ENCODE data around the gene RACGAP1. TPM values are rescaled to one million over a fixed set of nuclear protein-coding genes. Genes with fewer than 3 reads are reported as not detected.

Gene RACGAP1
- total RNA-seq, 1 donor from 2014 or later, result 49.2 TPM

- no peak for DNase-seq (ENCODE audit: low read depth, low spot score)
These were observed 55.5 kb downstream of the RACGAP1 start for GRCh38 chr12:49969651-49970429.

DNA sequence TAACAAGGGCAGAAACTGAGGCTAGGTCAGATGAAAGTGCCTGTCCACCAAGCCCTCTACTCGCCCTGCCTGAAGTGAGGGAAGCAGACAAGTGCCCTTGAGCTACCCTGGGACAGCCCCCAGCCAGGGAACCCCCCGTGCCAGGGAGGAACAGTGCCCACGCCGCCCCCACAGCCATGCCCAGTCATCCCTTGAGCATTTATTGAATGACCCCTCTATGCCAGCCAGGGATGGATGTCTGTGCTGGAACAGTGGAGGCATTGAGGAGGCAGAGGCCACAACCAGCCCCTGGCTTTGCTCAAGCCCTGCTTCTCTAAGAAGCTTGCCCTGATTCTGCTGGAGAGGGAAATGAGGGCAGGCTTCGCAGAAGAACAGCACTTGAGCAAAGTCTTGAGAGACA lies 56.3 kb downstream of the RACGAP1 start:
- DNase-seq (ENCODE audit: low read depth, low spot score), result no peak

DNA sequence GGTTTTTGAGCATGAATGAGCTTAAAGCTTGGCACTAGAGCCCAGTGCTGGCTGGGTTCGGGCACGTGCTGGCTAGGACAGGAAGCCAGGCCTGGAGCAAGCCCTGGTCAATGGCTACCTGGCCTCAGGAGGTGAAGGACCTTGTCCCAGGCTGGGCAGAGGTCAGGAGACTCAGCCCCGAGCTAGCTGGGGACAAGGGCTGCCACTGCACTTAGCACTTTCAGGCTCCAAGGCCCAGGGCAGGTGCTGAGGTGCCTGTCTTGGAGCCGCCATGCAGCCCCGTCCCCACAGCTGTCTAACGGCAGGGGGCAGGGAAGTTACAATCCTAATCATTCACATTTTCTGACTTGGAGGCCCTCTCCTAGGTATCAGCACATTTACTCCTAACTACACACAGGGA lies 56.8 kb downstream of the RACGAP1 start:
- no peak for DNase-seq (ENCODE audit: low read depth, low spot score)

- no peak for DNase-seq (ENCODE audit: low read depth, low spot score)
These were observed 57.5 kb downstream of the RACGAP1 start for GRCh38 chr12:49967777-49968250.

GRCh38 chr12:49967042-49967776 lies 58.1 kb downstream of the RACGAP1 start:
- peak; percentile 49 for DNase-seq (ENCODE audit: low read depth, low spot score)

DNA sequence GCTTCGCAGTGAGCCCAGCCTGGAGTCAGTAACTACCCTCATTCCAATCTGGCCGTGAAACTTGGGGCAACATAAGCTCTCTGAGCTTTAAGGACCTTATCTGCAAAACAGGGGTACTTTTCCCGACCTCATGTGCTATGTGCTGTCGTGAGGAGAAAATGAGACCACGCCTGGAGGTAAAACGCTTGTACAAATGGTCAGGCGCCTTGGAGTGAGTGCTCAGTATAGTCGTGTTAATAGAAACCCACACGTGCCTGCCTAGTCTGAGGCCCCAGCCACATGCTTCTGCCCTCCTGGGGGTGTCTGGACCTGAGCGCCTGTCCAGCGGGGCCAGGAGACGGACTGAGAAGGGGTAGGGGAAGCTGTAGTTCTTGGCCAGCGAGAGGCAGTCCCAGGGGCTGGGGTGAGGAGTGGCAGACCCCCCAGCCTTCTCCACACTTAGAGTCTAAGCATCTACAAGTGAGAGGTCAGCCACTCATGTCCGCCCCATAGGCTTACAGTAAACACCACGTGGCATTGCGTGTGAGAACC lies 58.7 kb downstream of the RACGAP1 start:
- no peak for DNase-seq (ENCODE audit: low read depth, low spot score)

GRCh38 chr12:49965836-49966235 lies 59.5 kb downstream of the RACGAP1 start:
- no peak for DNase-seq (ENCODE audit: low read depth, low spot score)

- DNase-seq (ENCODE audit: low read depth, low spot score), result no peak
These were observed 60.3 kb downstream of the RACGAP1 start for GRCh38 chr12:49964849-49965624.

DNA sequence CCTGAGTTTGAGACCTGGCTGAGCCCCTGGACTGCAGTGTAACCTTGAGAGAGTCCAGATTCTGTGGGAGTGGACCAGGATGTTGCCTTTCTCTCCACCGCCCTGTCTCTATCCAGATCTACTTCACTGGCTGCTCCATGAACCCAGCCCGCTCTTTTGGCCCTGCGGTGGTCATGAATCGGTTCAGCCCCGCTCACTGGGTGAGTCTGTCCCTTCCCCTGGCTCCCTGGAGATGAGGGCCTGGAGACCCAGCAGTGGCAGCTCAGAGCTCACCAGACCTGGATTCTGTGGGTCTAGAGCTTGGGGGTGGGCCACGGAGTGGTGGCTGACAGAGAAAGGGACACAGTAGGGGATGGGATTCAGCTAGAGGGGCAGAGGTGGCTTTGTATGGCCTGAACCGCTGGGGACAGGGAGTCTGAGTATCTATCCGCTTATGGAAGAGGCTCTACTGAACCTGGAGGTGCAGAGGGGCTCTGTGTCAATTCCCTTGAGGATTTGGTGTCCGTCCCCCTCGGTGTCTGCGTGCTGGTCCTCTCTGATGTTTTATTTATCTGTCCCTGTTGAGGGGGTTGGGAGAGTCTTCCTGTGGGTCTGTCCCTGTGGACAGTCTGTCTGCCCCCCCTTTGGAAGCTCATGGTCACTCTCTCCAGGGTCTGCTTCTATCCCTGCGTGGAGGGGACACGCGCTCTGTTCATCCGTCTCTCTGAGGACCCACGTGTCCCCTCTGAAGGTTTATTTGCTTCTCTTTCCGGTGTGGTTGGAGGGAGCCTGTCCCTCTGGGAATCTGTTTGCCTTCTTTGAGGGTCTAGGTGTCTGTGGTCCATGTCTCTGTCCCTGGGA lies 61.1 kb downstream of the RACGAP1 start:
- no peak for DNase-seq (ENCODE audit: low read depth, low spot score)

DNA sequence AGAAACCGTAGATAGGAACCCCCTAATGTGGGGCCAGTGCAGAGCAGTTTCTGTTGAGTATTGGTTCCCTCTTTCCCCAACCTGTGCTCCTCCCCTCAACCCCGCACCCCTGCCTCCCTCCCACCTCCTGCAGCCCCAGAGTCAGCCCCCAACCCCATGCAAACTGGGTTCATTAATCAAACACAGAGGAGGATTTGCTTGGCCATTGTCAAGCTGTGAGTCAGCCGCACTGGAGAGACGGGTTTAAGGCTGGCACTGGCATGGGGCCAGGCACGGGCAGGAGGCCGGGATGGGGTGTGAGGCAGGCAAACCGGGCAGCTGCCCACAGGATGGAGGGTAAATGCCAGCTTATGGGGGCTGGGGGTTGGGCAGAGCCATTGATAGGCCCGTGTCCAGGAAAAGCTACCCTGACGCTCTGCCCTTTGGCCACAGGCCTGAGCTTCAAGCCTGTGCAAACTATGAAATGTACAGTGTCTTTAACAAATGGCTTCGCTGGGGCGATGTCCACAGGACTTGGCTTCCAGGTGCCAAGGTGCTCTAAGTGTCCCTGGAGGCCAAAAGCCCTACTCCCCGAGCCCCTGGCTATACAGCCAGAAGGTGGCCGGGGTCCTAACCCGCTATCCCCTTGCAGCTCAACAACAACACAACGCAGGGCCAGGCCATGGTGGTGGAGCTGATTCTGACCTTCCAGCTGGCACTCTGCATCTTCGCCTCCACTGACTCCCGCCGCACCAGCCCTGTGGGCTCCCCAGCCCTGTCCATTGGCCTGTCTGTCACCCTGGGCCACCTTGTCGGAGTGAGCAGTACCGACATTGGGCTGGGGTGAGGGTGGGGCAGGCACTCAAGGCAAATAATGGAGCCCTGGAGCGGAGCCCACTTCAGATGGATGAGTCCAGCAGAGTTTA lies 62.2 kb downstream of the RACGAP1 start:
- no peak for DNase-seq (ENCODE audit: low read depth, low spot score)

DNA sequence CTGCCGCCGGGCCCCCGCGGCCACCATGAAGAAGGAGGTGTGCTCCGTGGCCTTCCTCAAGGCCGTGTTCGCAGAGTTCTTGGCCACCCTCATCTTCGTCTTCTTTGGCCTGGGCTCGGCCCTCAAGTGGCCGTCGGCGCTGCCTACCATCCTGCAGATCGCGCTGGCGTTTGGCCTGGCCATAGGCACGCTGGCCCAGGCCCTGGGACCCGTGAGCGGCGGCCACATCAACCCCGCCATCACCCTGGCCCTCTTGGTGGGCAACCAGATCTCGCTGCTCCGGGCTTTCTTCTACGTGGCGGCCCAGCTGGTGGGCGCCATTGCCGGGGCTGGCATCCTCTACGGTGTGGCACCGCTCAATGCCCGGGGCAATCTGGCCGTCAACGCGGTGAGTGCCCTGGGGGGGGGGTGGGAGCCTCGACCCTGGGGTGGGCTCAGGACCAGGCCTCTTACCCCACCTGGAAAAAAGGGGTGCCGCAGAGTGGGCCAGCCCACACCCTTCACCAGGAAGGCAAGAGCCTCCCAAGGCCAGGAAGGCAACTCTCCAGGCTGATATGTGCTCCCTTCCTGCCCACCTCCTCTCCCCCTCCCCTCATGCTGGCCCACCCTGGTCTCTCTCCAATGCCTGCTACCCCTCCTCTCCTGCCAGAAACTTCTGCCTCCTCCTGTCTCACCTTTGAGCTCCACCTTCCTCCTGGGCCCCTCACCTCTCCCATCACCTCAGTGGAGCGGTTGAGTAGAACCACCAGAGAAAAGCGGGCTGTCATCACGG lies 63.1 kb downstream of the RACGAP1 start:
- no peak for DNase-seq (ENCODE audit: low read depth, low spot score)

- no peak for DNase-seq (ENCODE audit: low read depth, low spot score)
These were observed 64.0 kb downstream of the RACGAP1 start, which contains the start of gene AQP5 for GRCh38 chr12:49961111-49961922. Gene AQP5, plus strand, starts transcription at chr12:49961872. Its CDS starts 146 bp downstream, at chr12:49962018.

DNA sequence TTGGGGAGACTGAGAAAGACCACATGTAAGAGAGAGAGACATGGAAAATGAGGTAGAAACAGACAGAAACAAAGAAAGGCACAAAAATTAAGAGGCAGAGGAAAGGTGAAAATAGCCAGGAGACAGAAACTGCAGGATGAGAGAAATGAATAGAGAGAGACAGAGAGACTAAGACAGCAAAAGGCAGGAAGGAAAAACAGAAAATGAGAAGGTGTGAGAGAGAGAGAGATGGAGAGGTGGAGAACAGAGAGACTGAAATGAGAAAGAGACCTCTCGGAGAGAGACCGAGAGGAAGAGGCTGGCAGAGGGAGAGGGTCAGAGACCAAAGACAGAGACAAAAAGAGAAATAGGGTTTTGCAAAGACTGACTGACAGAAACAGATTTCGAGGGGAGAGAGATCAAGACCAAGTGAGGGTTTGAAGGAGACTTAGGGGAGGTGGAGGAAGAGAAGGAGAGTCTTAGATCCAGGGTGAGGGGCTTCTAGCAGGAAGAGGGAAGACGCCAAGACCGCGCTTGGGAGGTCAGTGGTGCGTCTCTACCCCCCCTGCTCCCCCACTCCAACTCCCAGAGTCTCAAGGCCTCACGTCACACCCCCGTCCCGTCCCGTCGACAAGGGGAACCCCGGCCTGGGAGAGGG lies 64.7 kb downstream of the RACGAP1 start:
- no peak for DNase-seq (ENCODE audit: low read depth, low spot score)

GRCh38 chr12:49959685-49960473 lies 65.4 kb downstream of the RACGAP1 start:
- DNase-seq (ENCODE audit: low read depth, low spot score), result peak; percentile 73

- no peak for DNase-seq (ENCODE audit: low read depth, low spot score)
These were observed 67.7 kb downstream of the RACGAP1 start for GRCh38 chr12:49957570-49957967.

Measured in pulmonary artery endothelial cell (primary cell).